ENCODE results near the gene HORMAD2.

- TF ChIP-seq, protein P1, sequence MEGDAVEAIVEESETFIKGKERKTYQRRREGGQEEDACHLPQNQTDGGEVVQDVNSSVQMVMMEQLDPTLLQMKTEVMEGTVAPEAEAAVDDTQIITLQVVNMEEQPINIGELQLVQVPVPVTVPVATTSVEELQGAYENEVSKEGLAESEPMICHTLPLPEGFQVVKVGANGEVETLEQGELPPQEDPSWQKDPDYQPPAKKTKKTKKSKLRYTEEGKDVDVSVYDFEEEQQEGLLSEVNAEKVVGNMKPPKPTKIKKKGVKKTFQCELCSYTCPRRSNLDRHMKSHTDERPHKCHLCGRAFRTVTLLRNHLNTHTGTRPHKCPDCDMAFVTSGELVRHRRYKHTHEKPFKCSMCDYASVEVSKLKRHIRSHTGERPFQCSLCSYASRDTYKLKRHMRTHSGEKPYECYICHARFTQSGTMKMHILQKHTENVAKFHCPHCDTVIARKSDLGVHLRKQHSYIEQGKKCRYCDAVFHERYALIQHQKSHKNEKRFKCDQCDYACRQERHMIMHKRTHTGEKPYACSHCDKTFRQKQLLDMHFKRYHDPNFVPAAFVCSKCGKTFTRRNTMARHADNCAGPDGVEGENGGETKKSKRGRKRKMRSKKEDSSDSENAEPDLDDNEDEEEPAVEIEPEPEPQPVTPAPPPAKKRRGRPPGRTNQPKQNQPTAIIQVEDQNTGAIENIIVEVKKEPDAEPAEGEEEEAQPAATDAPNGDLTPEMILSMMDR (IDR thresholded peaks at IDR 0.05) = no peak
- TF ChIP-seq EZH2 (IDR thresholded peaks at IDR 0.05; ENCODE audit: borderline replicate concordance, insufficient read depth, low read depth, low read length, poor library complexity, severe bottlenecking) = no peak
Measured at GRCh38 chr22:30140414-30140813, 60.1 kb downstream of the HORMAD2 start.

All from B cell (primary cell).